GM12891 (cell line): ENCODE data around the gene CARF.

Experiments
- POLR2AphosphoS5 ChIP-seq: IDR thresholded peaks from 2 replicates; pipeline ENCODE4 v1.6.1; 2011; ENCODE audit warnings: low read depth, low read length, control low read depth
- SPI1 ChIP-seq: IDR thresholded peaks from 2 replicates; pipeline ENCODE4 v1.6.1; 2011; ENCODE audit warnings: low read depth, low read length, control low read depth

DNA sequence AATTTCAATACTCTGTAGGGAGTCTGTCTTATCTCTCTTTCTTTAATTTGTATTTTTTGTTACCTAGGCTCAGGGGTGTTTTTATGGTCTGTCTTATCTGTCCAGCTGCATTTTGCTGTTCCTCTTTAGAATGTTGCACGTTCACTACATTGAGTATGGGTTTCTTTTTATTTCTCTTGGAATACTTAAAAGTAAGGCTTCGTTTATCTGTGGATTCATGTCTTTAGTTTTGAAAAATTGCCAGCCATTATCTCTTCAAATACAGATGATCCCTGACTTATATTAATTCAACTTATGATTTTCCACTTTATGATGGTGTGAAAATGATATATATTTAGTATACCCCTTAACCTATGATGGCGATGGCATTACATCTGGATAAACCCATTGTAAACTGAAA is 26.9 kb downstream of the CARF start:
- TF ChIP-seq SPI1 (no peak), POLR2AphosphoS5 (no peak)
